ENCODE results near the gene FAM110C.

FAM110C gene

GRCh38 chr2:44748-45341, 1.5 kb downstream of the FAM110C start:
- DNase-seq (ENCODE audit: extremely low spot score): no peak
- no peak for TF ChIP-seq CTCF (IDR thresholded peaks at IDR 0.05; ENCODE audit: control extremely low read depth, extremely low read depth, low read depth, missing control alignments)

GRCh38 chr2:42788-43187, 3.5 kb downstream of the FAM110C start:
- TF ChIP-seq CTCF (IDR thresholded peaks at IDR 0.05; ENCODE audit: control extremely low read depth, extremely low read depth, low read depth, missing control alignments): no peak
- ChIA-PET POLR2A (no interaction called here), CTCF (no interaction called here)
- no peak for DNase-seq (ENCODE audit: extremely low spot score)

More at GRCh38 chr2:44748-45341, 1.5 kb downstream of the FAM110C start:
- CTCF ChIA-PET: no interaction called here
- POLR2A ChIA-PET: no interaction called here

GRCh38 chr2:40465-40864, 5.8 kb downstream of the FAM110C start:
- no peak for DNase-seq (ENCODE audit: extremely low spot score)
- POLR2A ChIA-PET: no interaction called here
- TF ChIP-seq CTCF (IDR thresholded peaks at IDR 0.05; ENCODE audit: control extremely low read depth, extremely low read depth, low read depth, missing control alignments): no peak
- CTCF ChIA-PET: no interaction called here

- ChIA-PET POLR2A (no interaction called here), CTCF (no interaction called here)
- DNase-seq (ENCODE audit: extremely low spot score): no peak
- TF ChIP-seq CTCF (IDR thresholded peaks at IDR 0.05; ENCODE audit: control extremely low read depth, extremely low read depth, low read depth, missing control alignments): no peak
Measured at GRCh38 chr2:38155-38554, 8.2 kb downstream of the FAM110C start.

GRCh38 chr2:36318-36717, 10.0 kb downstream of the FAM110C start:
- TF ChIP-seq CTCF (IDR thresholded peaks at IDR 0.05; ENCODE audit: control extremely low read depth, extremely low read depth, low read depth, missing control alignments): no peak
- ChIA-PET CTCF (no interaction called here), POLR2A (no interaction called here)
- no peak for DNase-seq (ENCODE audit: extremely low spot score)

- ChIA-PET CTCF (no interaction called here), POLR2A (no interaction called here)
- DNase-seq (ENCODE audit: extremely low spot score): no peak
- no peak for TF ChIP-seq CTCF (IDR thresholded peaks at IDR 0.05; ENCODE audit: control extremely low read depth, extremely low read depth, low read depth, missing control alignments)
Measured at GRCh38 chr2:35852-36251, 10.5 kb downstream of the FAM110C start.

- ChIA-PET CTCF (no interaction called here), POLR2A (no interaction called here)
- DNase-seq (ENCODE audit: extremely low spot score): no peak
- TF ChIP-seq CTCF (IDR thresholded peaks at IDR 0.05; ENCODE audit: control extremely low read depth, extremely low read depth, low read depth, missing control alignments): no peak
Measured at GRCh38 chr2:33620-34019, 12.7 kb downstream of the FAM110C start.
